H1 (cell line): ENCODE data around the gene UNK. TPM values are rescaled to one million over a fixed set of nuclear protein-coding genes. Genes with fewer than 3 reads are reported as not detected.

Experiments used
- CTCF ChIA-PET: fragments of 300-600 bp; sonication (Branson Sonifier 250); formaldehyde crosslinking; loops from one replicate; lab custom pipeline; 2021; ENCODE audit not compliant: partially characterized antibody; lab: Charles Lee
- POLR2A ChIA-PET: fragments of 300-600 bp; sonication (Branson Sonifier 250); formaldehyde crosslinking; loops from one replicate; lab custom pipeline; 2021; ENCODE audit warnings: inconsistent platforms; ENCODE audit not compliant: partially characterized antibody; lab: Charles Lee
- DNase-seq, 2 experiments: peaks; one replicate each; pipeline versions ENCODE4 v3.0.0 to v3.0.0-alpha.2; 2010 to 2022; ENCODE audit warnings: low spot score in 2 of 2, low read depth in 1 of 2, mixed read lengths in 1 of 2
- FAIRE-seq: peaks from 2 replicates; lab custom pipeline; 2011; peaks lifted over from hg19 to GRCh38; lab: Jason Lieb, UNC
- H2AFZ ChIP-seq: 2 replicates; pipeline ENCODE4 v1.8.1; 2012; ENCODE audit warnings: low read length, inconsistent platforms
- H2AK5ac ChIP-seq: 2 replicates; pipeline ENCODE4 v1.6.1; 2013; ENCODE audit warnings: low read depth, low read length
- H2BK120ac ChIP-seq: replicated peaks from 2 replicates; pipeline ENCODE3; 2013; ENCODE audit warnings: low read depth, low read length, inconsistent platforms
- H2BK12ac ChIP-seq: 2 replicates; pipeline ENCODE4 v1.6.1; 2013; ENCODE audit warnings: low read depth, low read length
- H2BK15ac ChIP-seq: 2 replicates; pipeline ENCODE4 v1.6.1; 2013; ENCODE audit warnings: low read length
- H2BK20ac ChIP-seq: 2 replicates; pipeline ENCODE4 v1.6.1; 2013; ENCODE audit warnings: low read length
- H2BK5ac ChIP-seq: 2 replicates; pipeline ENCODE4 v1.6.1; 2013; ENCODE audit warnings: low read depth, low read length
- H3K14ac ChIP-seq: 2 replicates; pipeline ENCODE4 v1.6.1; 2013; ENCODE audit warnings: inconsistent platforms; ENCODE audit not compliant: insufficient read length
- H3K18ac ChIP-seq: 2 replicates; pipeline ENCODE4 v1.6.1; 2013; ENCODE audit warnings: low read length; ENCODE audit errors: extremely low read depth
- H3K23ac ChIP-seq: 2 replicates; pipeline ENCODE4 v1.6.1; 2013; ENCODE audit warnings: inconsistent platforms; ENCODE audit not compliant: insufficient read length
- H3K23me2 ChIP-seq: 2 replicates; pipeline ENCODE4 v1.6.1; 2013; ENCODE audit warnings: low read depth, low read length
- H3K27ac ChIP-seq: 2 replicates; pipeline ENCODE4 v1.6.1; 2011; ENCODE audit warnings: low read depth, low read length, inconsistent platforms
- H3K27me3 ChIP-seq, 4 experiments: replicated peaks in 1 of 4; 1 replicate in 1 of 4; 2 replicates in 3 of 4; pipeline versions ENCODE4 v1.6.1 to v1.8.1; 2011 to 2013; ENCODE audit warnings: low read length in 3 of 4, mild to moderate bottlenecking in 3 of 4, inconsistent platforms in 2 of 4, mixed read lengths in 2 of 4, moderate library complexity in 1 of 4; ENCODE audit not compliant: control insufficient read depth in 3 of 4, insufficient read depth in 3 of 4; ENCODE audit errors: extremely low read depth in 1 of 4
- H3K36me3 ChIP-seq, 4 experiments: 2 replicates each; pipeline versions ENCODE4 v1.6.1 to v1.8.1; 2011 to 2013; ENCODE audit warnings: mild to moderate bottlenecking in 4 of 4, low read length in 3 of 4, moderate library complexity in 2 of 4, control low read depth in 1 of 4, inconsistent platforms in 1 of 4; ENCODE audit not compliant: insufficient read depth in 4 of 4, control insufficient read depth in 2 of 4
- H3K4ac ChIP-seq: replicated peaks from 2 replicates; pipeline ENCODE3; 2013; ENCODE audit warnings: low read length, low read depth, mixed read lengths, inconsistent platforms; ENCODE audit not compliant: insufficient read length
- H3K4me1 ChIP-seq, 4 experiments: replicated peaks in 1 of 4; 1 replicate in 1 of 4; 2 replicates in 3 of 4; pipeline versions ENCODE4 v1.6.1 to v1.8.1; 2011 to 2013; ENCODE audit warnings: low read length in 3 of 4, inconsistent platforms in 2 of 4, mixed read lengths in 1 of 4; ENCODE audit not compliant: insufficient read depth in 4 of 4, control insufficient read depth in 3 of 4
- H3K4me2 ChIP-seq, 2 experiments: 2 replicates each; pipeline versions ENCODE4 v1.6.1 to v1.8.1; 2011 to 2013; ENCODE audit warnings: low read depth in 2 of 2, low read length in 2 of 2, control low read depth in 1 of 2, inconsistent platforms in 1 of 2, mild to moderate bottlenecking in 1 of 2; ENCODE audit not compliant: insufficient read depth in 1 of 2
- H3K4me3 ChIP-seq, 4 experiments: fragments of 200-600, 300-600 bp in 1 of 4; sonication (generic), shearing (Covaris generic), sonication (Bioruptor Twin) in 1 of 4; 2 replicates each; pipeline versions ENCODE4 v1.5.1 to v1.8.1; 2011 to 2016; ENCODE audit warnings: low read length in 4 of 4, low read depth in 3 of 4, control low read depth in 2 of 4, inconsistent platforms in 2 of 4, mild to moderate bottlenecking in 2 of 4, mixed read lengths in 1 of 4, moderate library complexity in 1 of 4; ENCODE audit not compliant: insufficient read depth in 2 of 4; ENCODE audit errors: extremely low read depth in 1 of 4
- H3K56ac ChIP-seq: replicated peaks from 2 replicates; pipeline ENCODE3; 2013; ENCODE audit warnings: low read depth, mild to moderate bottlenecking, mixed read lengths, low read length, inconsistent platforms; ENCODE audit not compliant: insufficient read length
- H3K79me1 ChIP-seq: 2 replicates; pipeline ENCODE4 v1.6.1; 2013; ENCODE audit warnings: low read depth, low read length, control low read depth
- H3K79me2 ChIP-seq, 2 experiments: 2 replicates each; pipeline versions ENCODE4 v1.6.1 to v1.8.1; 2012 to 2013; ENCODE audit warnings: low read length in 2 of 2, mild to moderate bottlenecking in 2 of 2, inconsistent platforms in 1 of 2; ENCODE audit not compliant: insufficient read depth in 2 of 2, control insufficient read depth in 1 of 2
- H3K9ac ChIP-seq, 4 experiments: replicated peaks in 1 of 4; 1 replicate in 1 of 4; 2 replicates in 3 of 4; pipeline versions ENCODE4 v1.6.1 to v1.8.1; 2011 to 2013; ENCODE audit warnings: low read depth in 3 of 4, low read length in 3 of 4, control low read depth in 2 of 4, mild to moderate bottlenecking in 2 of 4, moderate library complexity in 2 of 4, inconsistent platforms in 1 of 4; ENCODE audit errors: extremely low read depth in 1 of 4
- H3K9me3 ChIP-seq, 2 experiments: 2 replicates each; pipeline versions ENCODE4 v1.6.1 to v1.8.1; 2012 to 2013; ENCODE audit warnings: mild to moderate bottlenecking in 2 of 2, moderate library complexity in 2 of 2, control low read depth in 1 of 2, inconsistent platforms in 1 of 2, low read depth in 1 of 2, low read length in 1 of 2, mixed read lengths in 1 of 2; ENCODE audit not compliant: insufficient read depth in 2 of 2
- H4K20me1 ChIP-seq, 2 experiments: replicated peaks in 1 of 2; 2 replicates each; pipeline versions ENCODE3 to v1.8.1; 2011 to 2013; ENCODE audit warnings: inconsistent platforms in 2 of 2, low read length in 2 of 2, mild to moderate bottlenecking in 1 of 2; ENCODE audit not compliant: insufficient read depth in 2 of 2, control insufficient read depth in 1 of 2
- H4K5ac ChIP-seq: 2 replicates; pipeline ENCODE4 v1.6.1; 2013; ENCODE audit warnings: low read length, low read depth, mixed read lengths, inconsistent platforms; ENCODE audit not compliant: insufficient read length
- H4K8ac ChIP-seq: 2 replicates; pipeline ENCODE4 v1.8.0; 2013; ENCODE audit warnings: mild to moderate bottlenecking, moderate library complexity, low read length, inconsistent platforms; ENCODE audit not compliant: insufficient read depth; ENCODE audit errors: extremely low read depth
- H4K91ac ChIP-seq: replicated peaks from 2 replicates; pipeline ENCODE3; 2013; ENCODE audit warnings: low read length, mixed read lengths, inconsistent platforms; ENCODE audit not compliant: insufficient read length
- EP300 ChIP-seq, 2 experiments: IDR thresholded peaks; 1 replicate in 1 of 2; 2 replicates in 1 of 2; pipeline ENCODE4 v1.6.1; 2011 to 2012; ENCODE audit warnings: low read depth in 2 of 2, low read length in 2 of 2, mild to moderate bottlenecking in 2 of 2, borderline replicate concordance in 1 of 2, inconsistent platforms in 1 of 2, moderate library complexity in 1 of 2
- TBP ChIP-seq: IDR thresholded peaks from 2 replicates; pipeline ENCODE4 v1.6.1; 2011; ENCODE audit warnings: low read depth, low read length, improper control_type of control experiment
- WGBS, 2 experiments: shearing (Covaris generic) in 1 of 2; methylation state at CpG; one replicate each; pipeline versions ENCODE4 v1.1.6 to v1.1.7; 2013 to 2015; ENCODE audit warnings: low lambda C conversion rate in 2 of 2, mixed read lengths in 2 of 2, inconsistent platforms in 1 of 2, low coverage in 1 of 2, missing lambda C conversion rate in 1 of 2; ENCODE audit not compliant: insufficient replicate concordance in 2 of 2, insufficient coverage in 1 of 2, insufficient read length in 1 of 2; ENCODE audit errors: extremely low coverage in 1 of 2, missing lambda C conversion rate in 1 of 2; 5-methylcytosine and 5-hydroxymethylcytosine counted together
- polyA plus RNA-seq, 7 experiments: library from polyadenylated mRNA; depleted of rRNA in 3 of 7; stranded (reverse) in 5 of 7; unstranded in 2 of 7; fragments of >200 nt in 5 of 7; fragments of 200-250 nt in 2 of 7; gene quantifications; 1 replicate in 5 of 7; 2 replicates in 1 of 7; 4 replicates in 1 of 7; pipeline versions ENCODE4 v1.2.1 to v1.2.3, GENCODE V29; 2011 to 2013; ENCODE audit warnings: missing spikeins in 2 of 7, mixed read lengths in 2 of 7
- total RNA-seq: library from RNA; stranded (reverse); fragmentation: NEBNext Ultra II Directional; extraction: Animal tissue kit (Norgen Biotek cat#: 25700); gene quantifications from 2 replicates; pipeline ENCODE4 v1.2.1, GENCODE V29; 2021

Gene UNK
- total and polyA plus RNA-seq, 2 of the 8 experiments (the other 6 are each of a cell fraction or from before 2014, with no cell fraction given): 24.2 to 33.3 TPM

- H2BK15ac ChIP-seq: no peak overlapping the region
- H2BK20ac ChIP-seq: no peak overlapping the region
- no peak overlapping the region for H3K27ac ChIP-seq
- no peak overlapping the region for H2AK5ac ChIP-seq
- no peak overlapping the region for H3K56ac ChIP-seq
- H3K27me3 ChIP-seq: no peaks in the 10 kb centered on the region
- no peak for FAIRE-seq
- POLR2A ChIA-PET: interaction anchor here (0.6 to 3.1 kb wide), 5 partner anchors 15 to 861 kb away, joined by 3 to 17 read pairs (median 6); partner anchors contain the start of gene UNK
- no peak overlapping the region for H3K4ac ChIP-seq
- H3K14ac ChIP-seq: no peak overlapping the region
- H4K5ac ChIP-seq: no peak overlapping the region
- H3K23ac ChIP-seq: no peak overlapping the region
- no peak overlapping the region for H3K18ac ChIP-seq
- no peak overlapping the region for H3K9ac ChIP-seq
- H3K36me3 ChIP-seq: peaks cover 14 to 47% (median 44%) of the 10 kb centered on the region in 4 experiments; a peak in 7 of 8 replicates
- no peak overlapping the region for H2BK5ac ChIP-seq
- H3K9me3 ChIP-seq: no peaks in the 10 kb centered on the region
- no peaks in the 10 kb centered on the region for H3K4me1 ChIP-seq
- no peak overlapping the region for H2BK12ac ChIP-seq
- no peak overlapping the region for H2AFZ ChIP-seq
- no peak overlapping the region for H3K4me3 ChIP-seq
- H3K79me1 ChIP-seq: no peaks in the 10 kb centered on the region; the same call in 1 of the 2 replicates
- DNase-seq: no peak
- H3K4me2 ChIP-seq: no peak overlapping the region
- TF ChIP-seq EP300 (IDR thresholded peaks at IDR 0.05; ENCODE audit: borderline replicate concordance in 1 of 2, low read depth in 2 of 2, low read length in 2 of 2) (no peak), TBP (no peak)
- H4K91ac ChIP-seq: no peak overlapping the region
- no peak overlapping the region for H2BK120ac ChIP-seq
- H3K23me2 ChIP-seq: no peaks in the 10 kb centered on the region
- H4K20me1 ChIP-seq: peaks cover 0 to 9% of the 10 kb centered on the region in 2 experiments
- CTCF ChIA-PET: interaction anchor here (0.9 to 9.6 kb wide), 2 partner anchors 15 to 63 kb away, joined by 4 to 104 read pairs; no protein-coding TSS in a partner anchor
- no peaks in the 10 kb centered on the region for H3K79me2 ChIP-seq
- no peak overlapping the region for H4K8ac ChIP-seq
- WGBS, 2 experiments: 96% methylated on average over 27 of the region's 27 CpGs; no CpG with 5 or more reads in 1 of the 2 experiments
These were observed 27.7 kb downstream of the UNK start for GRCh38 chr17:75812096-75813013.
